Measurements from ENCODE around the gene TMEM267. TPM values are rescaled to one million over a fixed set of nuclear protein-coding genes. Genes with fewer than 3 reads are reported as not detected.
"Not testable (repeated sequence)": the region's sequence is repeated elsewhere in the genome, so short reads cannot be mapped to it uniquely, and the experiment has no call there.

Gene TMEM267
- polyA plus RNA-seq (ENCODE audit: insufficient read length in 4 of 4) = 10 to 100 TPM; 17.0 to 21.1 (median 20.6) TPM

GRCh38 chr5:43483298-43484105 is at the start of gene TMEM267:
TMEM267 (minus strand) TSS chr5:43483865; CDS start chr5:43453969, 29,896 bp downstream.
- DNase-seq (ENCODE audit: low read depth in 4 of 4, low spot score in 3 of 4) = peak; percentile 85 to 91 (median 89)

DNA sequence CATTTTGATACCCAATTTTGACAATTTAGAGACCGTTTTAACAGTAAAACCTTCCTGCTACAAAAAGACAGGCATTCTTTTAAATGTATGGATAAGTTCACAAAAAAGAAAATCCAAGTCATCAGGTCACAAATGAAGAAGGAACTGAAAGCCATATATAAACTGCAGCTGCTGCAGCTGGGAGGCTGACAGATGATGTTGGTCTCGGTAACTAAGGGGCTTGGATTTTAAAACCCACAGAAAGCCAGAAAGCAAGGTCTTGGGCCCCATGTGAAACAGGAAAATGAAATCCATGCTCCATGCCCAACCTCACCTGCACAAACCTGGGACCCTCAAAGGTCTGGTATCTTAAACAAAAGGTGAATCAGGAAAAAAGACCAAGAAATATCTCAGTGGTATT is 47.0 kb upstream of the TMEM267 start:
- no peak for DNase-seq (ENCODE audit: low read depth in 4 of 4, low spot score in 3 of 4)

DNA sequence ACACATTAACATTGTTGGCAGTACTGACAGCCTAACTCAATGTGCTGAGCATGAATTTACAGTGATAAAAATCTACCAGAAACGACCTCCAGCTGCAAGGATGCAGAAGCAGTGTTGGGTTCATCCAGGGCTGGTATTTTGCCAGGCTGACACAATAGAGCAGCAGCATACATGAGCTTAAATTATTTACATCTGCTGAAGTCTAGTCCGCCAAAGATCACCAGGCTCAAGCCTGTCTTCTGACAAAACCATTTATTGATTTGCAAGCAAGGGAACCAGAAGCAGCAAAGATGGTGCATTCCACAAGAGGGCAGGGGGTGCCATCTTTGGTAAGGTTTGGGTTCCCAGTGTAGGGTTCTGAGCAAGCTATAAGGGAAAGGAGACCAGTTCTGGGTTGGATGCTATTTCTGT is 40.0 kb upstream of the TMEM267 start:
- DNase-seq (ENCODE audit: low read depth in 4 of 4, low spot score in 3 of 4) = no peak

- DNase-seq (ENCODE audit: low read depth in 4 of 4, low spot score in 3 of 4) = no peak
These were observed 37.0 kb upstream of the TMEM267 start for GRCh38 chr5:43520615-43521014.

GRCh38 chr5:43515678-43516048 is 32.0 kb upstream of the TMEM267 start:
- DNase-seq (ENCODE audit: low read depth in 4 of 4, low spot score in 3 of 4) = no peak

DNA sequence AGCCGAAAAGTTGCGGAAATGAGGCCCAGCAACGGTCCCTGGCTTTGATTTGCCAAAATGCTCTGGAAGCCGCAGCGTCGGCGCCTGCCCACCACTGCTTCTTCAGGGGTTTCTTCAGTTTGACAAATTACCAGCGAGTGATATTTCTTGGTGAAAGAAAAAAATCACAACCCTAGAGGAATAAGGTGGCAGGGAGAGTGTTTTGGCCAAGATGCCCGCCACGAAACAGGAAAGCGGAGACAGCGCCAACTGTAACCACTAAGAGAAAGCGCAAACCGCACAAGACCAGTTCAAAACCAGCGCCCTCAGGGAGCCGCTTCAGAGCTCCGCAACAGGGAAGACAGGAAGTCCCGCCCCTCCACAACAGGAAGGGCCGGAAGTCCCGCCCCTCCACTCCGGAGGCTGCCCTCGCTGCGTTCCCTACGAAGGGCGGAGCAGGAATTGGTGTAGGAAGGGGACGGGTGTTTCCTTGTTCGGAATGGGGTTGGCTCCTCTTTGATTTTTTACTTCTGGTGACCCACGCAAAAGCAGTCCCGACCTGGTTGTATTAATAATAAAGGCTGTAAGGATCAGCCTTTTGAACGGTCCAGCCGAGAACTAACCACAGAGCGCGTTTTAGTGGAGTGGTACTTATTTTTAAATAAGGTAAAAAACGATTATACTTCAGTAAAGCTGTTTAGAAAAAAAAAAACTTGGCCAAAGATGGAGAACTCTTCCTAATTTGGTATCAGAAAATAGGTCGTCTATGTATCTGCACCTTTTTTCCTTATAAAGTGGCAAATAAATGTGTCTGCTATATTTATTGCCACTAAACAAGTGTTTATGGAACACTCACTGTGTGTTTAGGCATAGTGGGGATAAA is 31.4 kb upstream of the TMEM267 start, which contains the start of gene C5orf34:
C5orf34 (minus strand) TSS at position 333 of the 862 bp plus-strand sequence. CDS start 5,809 bp downstream, outside the sequence.
- DNase-seq (ENCODE audit: low read depth in 4 of 4, low spot score in 3 of 4) = peak; percentile 91 to 95 (median 93)

GRCh38 chr5:43514471-43514815 is 30.8 kb upstream of the TMEM267 start:
- no peak for DNase-seq (ENCODE audit: low read depth in 4 of 4, low spot score in 3 of 4)

DNA sequence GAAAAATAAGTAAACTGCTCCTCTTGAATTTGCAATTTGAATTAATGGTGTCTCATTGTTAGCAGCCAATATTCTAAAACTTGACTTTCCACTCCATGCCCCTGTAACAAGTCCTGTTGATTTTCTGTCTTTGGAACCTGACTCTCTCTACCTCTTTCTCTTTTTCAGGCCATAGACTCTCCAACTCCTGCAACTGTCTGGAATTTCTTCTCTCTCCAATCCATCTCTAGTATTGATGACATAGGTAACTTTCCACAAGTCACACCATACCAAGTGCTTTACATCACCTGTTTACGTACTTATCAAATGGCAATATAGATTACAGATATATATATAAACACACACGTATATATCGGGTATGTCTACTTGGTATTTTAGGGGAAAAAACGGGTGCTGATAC is 30.4 kb upstream of the TMEM267 start:
- no peak for DNase-seq (ENCODE audit: low read depth in 4 of 4, low spot score in 3 of 4)

GRCh38 chr5:43511062-43511461 is 27.4 kb upstream of the TMEM267 start:
- not testable (repeated sequence) for DNase-seq (ENCODE audit: low read depth in 4 of 4, low spot score in 3 of 4)

GRCh38 chr5:43498581-43498980 is 14.9 kb upstream of the TMEM267 start:
- DNase-seq (ENCODE audit: low read depth in 4 of 4, low spot score in 3 of 4) = no peak

- DNase-seq (ENCODE audit: low read depth in 4 of 4, low spot score in 3 of 4) = no peak
These were observed 13.8 kb upstream of the TMEM267 start for GRCh38 chr5:43497311-43498104.

DNA sequence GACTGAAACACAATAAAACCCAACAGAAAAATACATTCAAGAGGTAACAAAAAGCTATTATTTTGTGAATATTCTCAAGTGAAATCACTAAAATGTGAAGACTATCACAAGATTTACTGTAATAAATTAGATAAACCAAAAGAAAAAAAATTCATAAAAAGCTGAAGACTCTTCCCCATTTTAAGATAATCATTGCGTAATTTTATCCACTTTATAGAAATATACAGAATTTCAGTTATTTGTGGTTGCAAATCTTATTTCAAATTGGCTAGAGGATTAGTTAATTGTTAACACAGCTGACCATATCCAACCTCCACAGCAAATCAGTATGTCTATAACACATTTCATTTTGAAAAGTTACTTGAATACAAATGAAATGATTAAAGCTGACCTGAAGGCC is 7.7 kb upstream of the TMEM267 start:
- no peak for DNase-seq (ENCODE audit: low read depth in 4 of 4, low spot score in 3 of 4)

GRCh38 chr5:43486353-43486752 is 2.7 kb upstream of the TMEM267 start:
- DNase-seq (ENCODE audit: low read depth in 4 of 4, low spot score in 3 of 4) = no peak

DNA sequence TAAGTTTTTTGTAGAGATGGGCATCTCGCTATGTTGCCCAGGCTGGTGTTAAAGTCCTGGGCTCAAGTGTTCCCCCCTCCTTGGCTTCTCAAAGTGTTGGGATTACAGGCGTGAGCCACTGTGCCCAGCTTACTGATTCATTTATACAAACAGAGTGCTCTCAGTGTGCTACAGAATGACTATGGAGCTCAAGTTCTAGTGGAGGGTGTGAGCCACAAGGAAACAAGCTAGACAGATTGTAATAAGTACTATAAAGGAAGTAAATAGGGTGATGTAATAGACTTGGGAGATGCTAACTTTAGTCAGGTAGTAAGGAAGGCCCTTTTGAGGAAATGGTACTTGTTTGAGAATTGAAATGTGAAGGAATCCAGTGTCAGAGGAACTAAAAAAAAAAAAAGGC is 1.7 kb upstream of the TMEM267 start:
- DNase-seq (ENCODE audit: low read depth in 4 of 4, low spot score in 3 of 4) = no peak

DNA sequence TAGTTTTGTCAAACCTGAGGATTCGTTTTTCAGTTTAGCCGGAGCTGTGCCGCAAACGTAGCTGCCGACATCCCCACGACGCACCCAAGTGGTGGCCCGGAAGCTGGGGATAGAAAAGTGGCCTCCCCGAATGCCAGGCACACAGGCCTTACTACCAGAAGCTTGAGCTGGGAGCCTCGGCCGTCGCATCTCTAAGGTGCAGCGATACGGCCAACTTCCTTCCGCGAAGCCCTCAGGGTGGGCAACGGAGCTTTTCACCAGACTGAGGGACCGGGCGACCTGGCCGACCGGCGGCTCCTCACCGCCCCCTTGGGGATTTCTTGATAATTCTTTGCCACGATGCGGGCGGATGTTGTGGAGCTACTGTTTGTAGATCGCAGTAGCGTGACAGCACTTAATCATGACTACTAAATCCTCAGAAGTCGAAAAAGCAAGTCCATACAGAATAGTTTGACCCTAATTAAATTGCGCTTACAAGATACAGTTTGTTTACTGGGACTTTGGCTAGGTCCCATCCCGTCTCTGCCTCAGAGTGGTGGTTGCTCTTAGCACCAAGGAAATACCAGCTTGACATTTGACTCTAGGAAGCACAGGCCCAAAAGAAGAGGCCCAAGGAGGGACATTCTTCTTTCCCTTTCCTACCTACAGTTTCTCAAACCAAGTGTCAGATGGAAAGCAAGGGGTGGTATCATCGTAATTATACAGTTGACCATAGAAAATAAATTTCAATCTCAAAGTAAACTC is 613 bp upstream of the TMEM267 start:
- peak; percentile 78 to 87 (median 82) for DNase-seq (ENCODE audit: low read depth in 4 of 4, low spot score in 3 of 4)

DNA sequence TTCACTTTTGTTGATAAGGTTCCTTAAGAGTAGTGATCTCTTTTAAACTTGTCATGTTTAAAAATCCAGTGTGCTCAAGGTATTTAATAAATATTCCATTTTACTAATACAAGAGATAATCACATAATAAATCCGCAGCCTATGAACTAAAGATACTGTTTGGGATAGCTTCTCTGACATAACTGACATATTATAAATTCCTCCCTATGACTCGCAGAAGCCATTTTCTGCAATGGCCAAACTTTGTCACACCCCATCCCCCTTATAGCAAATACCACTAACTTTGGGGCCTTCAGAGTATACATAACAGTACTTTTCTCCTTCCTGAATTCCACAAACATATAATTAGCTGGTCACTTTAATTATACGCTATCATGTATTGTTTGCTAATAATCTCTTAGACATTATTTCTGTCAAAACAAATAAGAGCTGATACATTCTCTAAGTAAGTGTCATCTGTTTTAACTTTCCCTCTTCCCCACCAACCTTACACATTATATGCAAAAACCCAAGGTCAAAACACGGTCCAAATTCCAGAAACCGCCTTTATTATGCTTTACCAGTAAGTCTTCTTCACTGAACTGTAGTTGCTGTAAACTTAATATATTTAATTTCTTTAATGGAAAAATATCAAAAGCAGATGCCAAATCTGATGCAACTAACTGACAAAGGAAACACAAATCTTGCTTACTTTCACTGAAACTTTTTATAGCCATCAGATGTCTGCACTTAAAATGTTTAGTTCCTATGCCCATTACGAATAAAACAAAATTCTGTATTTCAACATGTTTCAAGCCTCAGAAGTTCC is 971 bp downstream of the TMEM267 start:
- DNase-seq (ENCODE audit: low read depth in 4 of 4, low spot score in 3 of 4) = peak in 1 of 4 donors; percentile 1

GRCh38 chr5:43469671-43470391 is 13.8 kb downstream of the TMEM267 start:
- DNase-seq (ENCODE audit: low read depth in 4 of 4, low spot score in 3 of 4) = no peak

DNA sequence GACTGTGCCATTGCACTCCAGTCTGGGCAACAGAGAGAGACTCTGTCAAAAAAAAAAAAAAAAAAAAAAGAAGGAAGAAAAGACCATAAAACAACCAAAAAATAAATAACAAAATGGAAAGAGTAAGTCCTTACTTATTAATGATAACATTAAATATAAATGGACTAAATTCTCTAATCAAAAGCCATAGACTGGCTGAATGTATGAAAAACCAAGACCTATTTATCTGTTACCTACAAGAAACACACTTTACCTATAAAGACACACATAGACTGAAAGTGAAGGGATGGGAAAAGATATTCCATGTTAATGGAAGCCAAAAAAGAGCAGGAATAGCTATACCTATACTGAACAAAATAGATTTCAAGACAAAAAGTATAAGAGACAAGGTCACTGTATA is 16.6 kb downstream of the TMEM267 start:
- DNase-seq (ENCODE audit: low read depth in 4 of 4, low spot score in 3 of 4) = no peak

DNA sequence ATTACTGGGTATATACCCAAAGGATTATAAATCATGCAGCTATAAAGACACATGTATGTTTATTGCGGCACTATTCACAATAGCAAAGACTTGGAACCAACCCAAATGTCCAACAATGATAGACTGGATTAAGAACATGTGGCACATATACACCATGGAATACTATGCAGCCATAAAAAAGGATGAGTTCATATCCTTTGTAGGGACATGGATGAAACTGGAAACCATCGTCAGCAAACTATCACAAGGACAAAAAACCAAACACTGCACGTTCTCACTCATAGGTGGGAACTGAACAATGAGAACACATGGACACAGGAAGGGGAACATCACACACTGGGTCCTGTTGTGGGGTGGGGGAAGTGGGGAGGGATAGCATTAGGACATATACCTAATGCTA is 18.2 kb downstream of the TMEM267 start:
- not testable (repeated sequence) for DNase-seq (ENCODE audit: low read depth in 4 of 4, low spot score in 3 of 4)

Data from right renal pelvis (tissue), 4 donors.